D721Med (cell line): ENCODE results near the gene UMAD1.

Experiments
- DNase-seq: peaks from one replicate; pipeline ENCODE4 v3.0.0; 2011; ENCODE audit warnings: low spot score; ENCODE audit not compliant: insufficient read length
- FAIRE-seq: peaks from 2 replicates; lab custom pipeline; 2011; peaks lifted over from hg19 to GRCh38; lab: Jason Lieb, UNC
- TF ChIP-seq, protein P1 (sequence below): IDR thresholded peaks from 2 replicates; pipeline ENCODE4 v1.5.1; 2012; ENCODE audit warnings: mild to moderate bottlenecking, control low read depth; ENCODE audit not compliant: insufficient read depth; ENCODE audit errors: missing control alignments

The UMAD1 gene

GRCh38 chr7:7857143-7857583 is 216.6 kb downstream of the UMAD1 start:
- DNase-seq: no peak
- FAIRE-seq: peak; percentile 84
- TF ChIP-seq, protein P1, sequence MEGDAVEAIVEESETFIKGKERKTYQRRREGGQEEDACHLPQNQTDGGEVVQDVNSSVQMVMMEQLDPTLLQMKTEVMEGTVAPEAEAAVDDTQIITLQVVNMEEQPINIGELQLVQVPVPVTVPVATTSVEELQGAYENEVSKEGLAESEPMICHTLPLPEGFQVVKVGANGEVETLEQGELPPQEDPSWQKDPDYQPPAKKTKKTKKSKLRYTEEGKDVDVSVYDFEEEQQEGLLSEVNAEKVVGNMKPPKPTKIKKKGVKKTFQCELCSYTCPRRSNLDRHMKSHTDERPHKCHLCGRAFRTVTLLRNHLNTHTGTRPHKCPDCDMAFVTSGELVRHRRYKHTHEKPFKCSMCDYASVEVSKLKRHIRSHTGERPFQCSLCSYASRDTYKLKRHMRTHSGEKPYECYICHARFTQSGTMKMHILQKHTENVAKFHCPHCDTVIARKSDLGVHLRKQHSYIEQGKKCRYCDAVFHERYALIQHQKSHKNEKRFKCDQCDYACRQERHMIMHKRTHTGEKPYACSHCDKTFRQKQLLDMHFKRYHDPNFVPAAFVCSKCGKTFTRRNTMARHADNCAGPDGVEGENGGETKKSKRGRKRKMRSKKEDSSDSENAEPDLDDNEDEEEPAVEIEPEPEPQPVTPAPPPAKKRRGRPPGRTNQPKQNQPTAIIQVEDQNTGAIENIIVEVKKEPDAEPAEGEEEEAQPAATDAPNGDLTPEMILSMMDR: no peak

GRCh38 chr7:7858559-7858958 is 218.0 kb downstream of the UMAD1 start:
- TF ChIP-seq, protein P1: no peak
- FAIRE-seq (peak; percentile 29), DNase-seq (no peak)

- TF ChIP-seq, protein P1: no peak
- no peak for DNase-seq
- FAIRE-seq: no peak
Measured at GRCh38 chr7:7859411-7859810, 218.9 kb downstream of the UMAD1 start.

GRCh38 chr7:7861211-7861633 is 220.7 kb downstream of the UMAD1 start:
- TF ChIP-seq, protein P1: no peak
- no peak for DNase-seq
- no peak for FAIRE-seq

GRCh38 chr7:7862393-7862792 is 221.8 kb downstream of the UMAD1 start:
- DNase-seq (no peak), FAIRE-seq (peak; percentile 56)
- TF ChIP-seq, protein P1: no peak

GRCh38 chr7:7867846-7868571 is 227.5 kb downstream of the UMAD1 start:
- FAIRE-seq: no peak
- no peak for DNase-seq
- TF ChIP-seq, protein P1: no peak

- TF ChIP-seq, protein P1: no peak
- no peak for FAIRE-seq
- DNase-seq: no peak
Measured at GRCh38 chr7:7868572-7868899, 228.0 kb downstream of the UMAD1 start.
